Omental fat pad (tissue), 4 donors: ENCODE data around the gene GAB2. TPM values are rescaled to one million over a fixed set of nuclear protein-coding genes. Genes with fewer than 3 reads are reported as not detected.
"Not testable (repeated sequence)": the region's sequence is repeated elsewhere in the genome, so short reads cannot be mapped to it uniquely, and the experiment has no call there.

Experiments
- ATAC-seq: fragments of 150-250 bp; one replicate; pipeline ENCODE4 v1.9.1; 2016; ENCODE audit warnings: mild to moderate bottlenecking, moderate library complexity; ENCODE audit not compliant: low FRiP score
- DNase-seq: peaks from one replicate; pipeline ENCODE4 v3.0.0-alpha.2; 2019; ENCODE audit warnings: low spot score
- CTCF ChIP-seq, 3 donors: fragments of 450-650 bp; IDR thresholded peaks; one replicate each; pipeline ENCODE4 v1.5.1; 2016 to 2017; ENCODE audit warnings: antibody characterized with exemption in 3 of 3, mild to moderate bottlenecking in 3 of 3, moderate library complexity in 2 of 3
- total RNA-seq, 4 donors: library from RNA; depleted of rRNA; stranded (reverse); fragments of >200 nt; gene quantifications; one replicate each; pipeline ENCODE4 v1.1.0, GENCODE V29; 2016

GAB2 gene
- total RNA-seq, 4 donors from 2014 or later: 25.3 to 97.7 (median 36.1) TPM

DNA sequence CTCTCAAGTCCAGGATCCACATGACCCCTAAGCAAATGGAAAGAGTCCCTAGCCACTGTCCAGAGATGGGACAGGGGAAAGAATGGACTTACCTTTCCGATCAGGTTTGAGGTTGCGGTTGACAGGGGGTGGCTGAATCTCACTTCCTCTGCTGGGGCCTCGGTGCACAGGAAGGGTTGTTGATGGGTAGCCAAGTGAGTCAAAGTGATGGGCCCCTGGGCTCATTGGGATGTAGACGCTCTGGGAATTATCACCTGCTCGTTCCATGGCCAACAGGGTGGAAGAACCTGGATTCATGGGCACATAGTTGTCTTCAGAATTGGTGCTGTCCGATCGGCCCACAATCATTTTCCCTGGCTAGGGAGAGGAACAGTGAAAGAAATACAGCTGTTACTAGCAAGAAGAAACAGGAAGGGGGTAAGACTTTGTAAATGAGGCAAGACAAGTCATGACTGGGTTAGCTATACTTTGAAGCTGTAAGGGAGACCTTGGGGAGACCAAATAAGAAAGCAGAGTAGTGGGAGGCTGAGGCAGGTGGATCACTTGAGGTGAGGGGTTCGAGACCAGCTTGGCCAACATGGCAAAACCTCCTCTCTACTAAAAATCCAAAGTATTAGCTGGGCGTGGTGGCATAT lies 194.2 kb downstream of the GAB2 start:
- no peak for DNase-seq
- ATAC-seq: no peak
- TF ChIP-seq CTCF (IDR thresholded peaks at IDR 0.05): no peak

DNA sequence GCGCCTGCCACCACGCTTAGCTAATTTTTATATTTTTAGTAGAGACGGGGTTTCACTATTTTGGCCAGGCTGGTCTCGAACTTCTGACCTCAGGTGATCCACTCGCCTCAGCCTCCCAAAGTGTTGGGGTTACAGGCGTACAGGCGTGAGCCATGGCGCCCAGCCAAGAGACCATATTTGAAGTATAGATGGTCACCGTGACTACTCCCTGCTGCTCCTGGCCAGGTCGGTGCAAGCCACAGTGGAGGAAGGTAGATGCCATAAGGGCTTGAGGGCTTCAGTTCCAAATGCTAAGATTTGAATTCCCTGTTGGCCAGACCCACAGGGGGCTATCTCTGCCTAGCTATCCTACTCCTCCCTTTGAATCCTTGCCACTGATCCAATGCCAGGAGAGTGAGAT lies 194.9 kb downstream of the GAB2 start:
- DNase-seq, ATAC-seq: not testable (repeated sequence)

GRCh38 chr11:78221396-78222315 lies 196.0 kb downstream of the GAB2 start:
- no peak for ATAC-seq
- no peak for DNase-seq
- TF ChIP-seq CTCF (IDR thresholded peaks at IDR 0.05): no peak

GRCh38 chr11:78220218-78221157 lies 197.1 kb downstream of the GAB2 start:
- no peak for ATAC-seq

DNA sequence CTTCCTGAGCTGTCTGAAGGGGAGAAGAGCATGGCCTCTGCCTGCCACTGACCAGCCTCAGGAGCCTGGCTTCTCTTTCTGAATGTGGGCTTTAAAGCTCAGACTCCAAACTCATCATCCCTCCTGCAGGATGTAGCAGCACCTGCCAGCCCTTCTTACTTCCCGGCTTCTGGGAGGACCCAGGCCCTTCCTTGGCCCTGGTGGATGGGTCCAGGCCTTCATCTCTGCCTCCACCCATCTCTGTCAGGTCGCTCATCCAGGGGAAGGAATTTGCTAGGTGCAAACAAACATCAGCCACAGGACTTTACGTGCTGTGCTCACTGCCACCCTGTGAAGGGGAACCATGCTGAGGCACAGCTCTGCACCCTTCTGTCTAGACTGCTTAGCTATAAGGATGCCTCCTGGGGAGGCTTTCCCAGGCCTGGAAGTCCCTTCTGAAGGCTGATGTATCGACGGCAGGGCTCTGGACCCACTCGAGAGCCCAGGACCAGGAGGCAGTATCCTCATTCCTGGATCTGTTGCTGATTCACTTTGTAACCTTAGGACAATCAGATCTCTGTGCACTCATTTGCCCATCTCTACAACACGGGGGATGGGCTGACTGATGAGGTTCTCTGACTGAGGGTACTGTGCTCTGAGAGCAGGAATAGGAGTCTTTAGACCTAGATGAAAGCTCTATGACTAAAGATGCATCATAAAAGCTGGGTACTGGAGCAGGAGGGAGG lies 198.0 kb downstream of the GAB2 start:
- no peak for TF ChIP-seq CTCF (IDR thresholded peaks at IDR 0.05)
- DNase-seq: no peak
- ATAC-seq: no peak

More at GRCh38 chr11:78220218-78221157, 197.1 kb downstream of the GAB2 start:
- TF ChIP-seq CTCF (IDR thresholded peaks at IDR 0.05): no peak
- no peak for DNase-seq

- no peak for DNase-seq
- ATAC-seq: no peak
- TF ChIP-seq CTCF (IDR thresholded peaks at IDR 0.05): no peak
Measured at GRCh38 chr11:78218707-78219492, 198.7 kb downstream of the GAB2 start.
